ENCODE results near the gene AUTS2. TPM values are rescaled to one million over a fixed set of nuclear protein-coding genes. Genes with fewer than 3 reads are reported as not detected.

AUTS2 gene
- total RNA-seq, 1 donor from 2014 or later, result 9.9 TPM

DNA sequence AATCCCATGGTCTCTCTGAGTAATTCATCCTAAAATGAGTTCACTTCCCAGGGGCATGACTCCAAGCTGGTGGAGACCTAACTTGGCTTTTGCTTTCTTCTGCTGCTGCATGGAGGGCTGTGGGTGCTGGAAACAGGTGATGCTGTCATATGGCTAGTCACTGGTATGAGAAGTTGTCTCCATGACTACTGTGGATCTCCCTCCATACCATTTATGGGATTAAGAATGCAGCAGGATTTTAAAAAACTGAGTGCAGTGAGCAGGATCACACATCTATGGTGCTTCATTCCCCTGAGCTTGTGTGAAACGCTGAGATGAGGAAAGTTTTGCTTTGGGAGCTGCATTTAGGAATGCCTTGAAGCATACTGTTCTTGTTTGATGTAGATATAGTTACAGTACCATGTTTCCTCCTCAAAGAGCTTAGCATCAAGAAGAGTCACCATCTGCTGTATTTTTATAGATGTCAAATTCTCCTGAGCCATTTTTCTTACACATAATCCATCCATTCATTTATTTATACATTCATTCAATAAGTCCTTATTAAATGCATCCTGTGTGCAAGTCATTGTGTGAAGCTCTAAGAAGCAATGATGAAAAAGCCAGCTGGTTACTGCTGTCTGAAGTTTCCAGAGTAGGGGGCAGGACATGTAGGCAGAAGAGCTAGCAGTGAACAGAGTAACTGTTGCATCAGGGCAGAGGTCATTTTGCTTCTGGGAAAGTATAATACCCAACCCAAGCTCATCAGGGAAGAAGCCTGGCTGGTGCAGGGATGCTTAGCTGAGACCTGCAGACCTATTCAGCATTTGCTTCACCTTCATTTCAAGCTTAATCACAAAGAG lies 534.8 kb downstream of the AUTS2 start:
- no peak for DNase-seq (ENCODE audit: low read depth)
- no peaks in the 10 kb centered on the region for H3K27me3 ChIP-seq (ENCODE audit: control insufficient read depth, insufficient read depth, low read length)
- no peak overlapping the region for H3K4me3 ChIP-seq (ENCODE audit: low read depth, low read length)
- TF ChIP-seq, protein P1, sequence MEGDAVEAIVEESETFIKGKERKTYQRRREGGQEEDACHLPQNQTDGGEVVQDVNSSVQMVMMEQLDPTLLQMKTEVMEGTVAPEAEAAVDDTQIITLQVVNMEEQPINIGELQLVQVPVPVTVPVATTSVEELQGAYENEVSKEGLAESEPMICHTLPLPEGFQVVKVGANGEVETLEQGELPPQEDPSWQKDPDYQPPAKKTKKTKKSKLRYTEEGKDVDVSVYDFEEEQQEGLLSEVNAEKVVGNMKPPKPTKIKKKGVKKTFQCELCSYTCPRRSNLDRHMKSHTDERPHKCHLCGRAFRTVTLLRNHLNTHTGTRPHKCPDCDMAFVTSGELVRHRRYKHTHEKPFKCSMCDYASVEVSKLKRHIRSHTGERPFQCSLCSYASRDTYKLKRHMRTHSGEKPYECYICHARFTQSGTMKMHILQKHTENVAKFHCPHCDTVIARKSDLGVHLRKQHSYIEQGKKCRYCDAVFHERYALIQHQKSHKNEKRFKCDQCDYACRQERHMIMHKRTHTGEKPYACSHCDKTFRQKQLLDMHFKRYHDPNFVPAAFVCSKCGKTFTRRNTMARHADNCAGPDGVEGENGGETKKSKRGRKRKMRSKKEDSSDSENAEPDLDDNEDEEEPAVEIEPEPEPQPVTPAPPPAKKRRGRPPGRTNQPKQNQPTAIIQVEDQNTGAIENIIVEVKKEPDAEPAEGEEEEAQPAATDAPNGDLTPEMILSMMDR (IDR thresholded peaks at IDR 0.05; ENCODE audit: insufficient read depth, low read length, poor library complexity, severe bottlenecking), result no peak
- no peaks in the 10 kb centered on the region for H3K36me3 ChIP-seq (ENCODE audit: control insufficient read depth, insufficient read depth, low read length)

DNA sequence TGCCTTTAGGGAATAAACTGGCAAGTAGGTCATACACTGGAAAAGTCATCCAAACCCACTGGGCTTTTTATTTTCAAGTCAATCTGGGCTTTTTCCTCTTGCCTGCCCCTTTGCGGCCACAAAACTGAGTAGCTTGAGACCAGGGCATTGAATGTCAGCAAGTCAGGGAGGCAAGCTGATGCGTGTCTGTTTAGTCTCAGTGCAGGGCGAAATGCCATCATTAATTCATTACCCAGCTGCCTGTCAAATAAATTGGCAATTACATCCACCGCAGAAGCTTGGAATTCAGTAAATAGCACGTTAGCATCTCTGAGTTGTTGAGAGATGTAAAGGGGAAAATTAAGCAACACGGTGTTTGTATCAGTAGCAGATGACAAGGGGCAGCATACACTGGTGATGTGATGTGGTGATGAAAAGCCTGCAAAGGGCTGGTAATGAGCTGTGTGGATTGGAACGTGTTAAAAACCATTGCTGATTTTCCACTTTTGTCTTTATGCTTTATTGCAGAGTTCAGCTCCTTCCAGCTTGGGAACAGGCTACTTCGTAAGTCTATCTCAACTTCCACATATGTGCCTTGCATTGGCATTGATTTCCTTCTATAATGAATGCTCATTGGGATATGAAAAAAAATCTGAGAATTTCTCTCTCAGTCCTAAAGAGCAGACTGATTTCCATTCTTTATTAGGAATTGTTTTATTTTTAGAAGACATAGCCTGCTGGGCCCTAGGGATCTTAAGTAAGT lies 535.9 kb downstream of the AUTS2 start:
- DNase-seq (ENCODE audit: low read depth), result no peak

DNA sequence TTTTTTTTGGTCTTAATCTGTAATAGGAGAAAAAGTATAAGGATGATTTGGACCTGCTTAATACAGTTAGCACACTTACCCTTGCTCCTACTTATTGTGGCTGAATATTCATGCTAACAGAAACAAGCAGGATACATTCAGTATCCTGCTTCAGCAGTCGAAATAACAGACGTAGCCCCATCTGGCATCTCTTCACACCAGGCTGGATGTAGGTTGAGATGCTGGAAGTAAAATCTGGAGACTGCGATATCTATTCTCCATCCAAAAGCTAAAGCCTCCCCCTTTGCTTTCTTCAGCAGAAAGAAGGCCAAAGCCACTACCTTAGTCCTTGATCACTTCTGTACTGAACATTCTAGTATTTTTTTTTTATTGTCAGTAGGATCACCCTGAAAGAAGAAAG lies 537.4 kb downstream of the AUTS2 start:
- Histone ChIP-seq H3K27me3 (ENCODE audit: control insufficient read depth, insufficient read depth, low read length) (no peaks in the 10 kb centered on the region), H3K36me3 (ENCODE audit: control insufficient read depth, insufficient read depth, low read length) (no peaks in the 10 kb centered on the region)
- no peak for DNase-seq (ENCODE audit: low read depth)

More for the DNA sequence above, 535.9 kb downstream of the AUTS2 start:
- Histone ChIP-seq H3K4me3 (ENCODE audit: low read depth, low read length) (no peak overlapping the region), H3K36me3 (ENCODE audit: control insufficient read depth, insufficient read depth, low read length) (no peaks in the 10 kb centered on the region), H3K27me3 (ENCODE audit: control insufficient read depth, insufficient read depth, low read length) (no peaks in the 10 kb centered on the region)
- TF ChIP-seq, protein P1 (IDR thresholded peaks at IDR 0.05; ENCODE audit: insufficient read depth, low read length, poor library complexity, severe bottlenecking), result no peak

DNA sequence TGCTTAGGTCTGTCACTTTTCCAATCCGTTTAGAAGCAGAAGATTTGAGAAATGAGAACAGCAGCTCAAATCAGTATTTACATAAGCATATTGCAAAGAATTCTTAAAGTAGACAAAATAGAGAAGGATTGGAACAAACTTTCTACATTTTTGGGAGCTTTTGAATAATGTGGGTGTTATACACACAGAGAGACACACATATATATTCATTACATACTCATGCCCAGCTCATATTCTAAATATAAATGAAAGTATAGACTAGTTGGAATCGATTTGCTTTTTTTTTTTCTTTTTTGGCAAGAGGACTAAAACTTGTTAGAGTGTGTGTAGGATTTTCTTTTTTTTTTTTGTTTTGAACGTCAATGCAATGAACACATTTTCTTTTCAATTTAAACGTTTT lies 538.9 kb downstream of the AUTS2 start:
- DNase-seq (ENCODE audit: low read depth), result no peak
- Histone ChIP-seq H3K36me3 (ENCODE audit: control insufficient read depth, insufficient read depth, low read length) (no peaks in the 10 kb centered on the region), H3K4me3 (ENCODE audit: low read depth, low read length) (no peak overlapping the region), H3K27me3 (ENCODE audit: control insufficient read depth, insufficient read depth, low read length) (no peaks in the 10 kb centered on the region)
- TF ChIP-seq, protein P1 (IDR thresholded peaks at IDR 0.05; ENCODE audit: insufficient read depth, low read length, poor library complexity, severe bottlenecking), result no peak

More for the DNA sequence above, 537.4 kb downstream of the AUTS2 start:
- H3K4me3 ChIP-seq (ENCODE audit: low read depth, low read length), result no peak overlapping the region
- TF ChIP-seq, protein P1 (IDR thresholded peaks at IDR 0.05; ENCODE audit: insufficient read depth, low read length, poor library complexity, severe bottlenecking), result no peak

DNA sequence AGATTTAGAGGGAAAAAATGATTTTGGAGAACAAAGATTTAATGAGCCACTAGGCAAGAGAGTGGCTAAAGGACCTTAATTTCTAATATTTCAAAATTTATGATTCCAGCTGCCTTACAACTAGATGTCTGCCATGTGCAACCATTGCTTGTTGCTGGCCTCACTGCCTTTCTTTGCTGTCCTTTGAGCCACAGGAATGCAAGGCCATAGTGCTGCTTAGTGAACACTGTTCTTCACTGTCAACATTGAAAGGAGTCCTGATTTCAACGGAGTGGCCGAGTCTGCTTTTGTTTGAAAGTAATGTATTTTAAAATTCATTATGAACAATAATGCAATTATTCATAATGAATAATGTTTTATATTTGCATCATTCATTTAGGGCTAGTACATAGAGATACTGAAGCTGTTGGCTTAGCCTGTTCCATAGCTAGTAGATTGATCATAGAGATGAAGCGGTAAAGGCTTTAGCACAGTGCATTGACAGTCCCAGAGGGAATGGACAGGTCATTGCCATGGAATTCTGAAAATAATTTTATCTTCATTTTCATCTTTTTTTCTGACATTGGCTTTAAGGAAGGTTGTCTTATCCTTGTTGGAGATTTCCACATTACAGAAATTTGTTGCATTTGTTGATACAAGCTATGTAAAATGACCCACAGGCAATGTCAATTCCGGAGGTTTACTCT lies 544.1 kb downstream of the AUTS2 start:
- Histone ChIP-seq H3K36me3 (ENCODE audit: control insufficient read depth, insufficient read depth, low read length) (no peaks in the 10 kb centered on the region), H3K4me3 (ENCODE audit: low read depth, low read length) (no peak overlapping the region), H3K27me3 (ENCODE audit: control insufficient read depth, insufficient read depth, low read length) (no peaks in the 10 kb centered on the region)
- TF ChIP-seq, protein P1 (IDR thresholded peaks at IDR 0.05; ENCODE audit: insufficient read depth, low read length, poor library complexity, severe bottlenecking), result no peak
- DNase-seq (ENCODE audit: low read depth), result no peak

All from kidney epithelial cell (primary cell).